BE2C (cell line): Measurements from ENCODE around the gene ACTR5.

Source experiments
- DNase-seq: peaks from one replicate; pipeline ENCODE4 v3.0.0-alpha.2; 2020
- H3K27me3 ChIP-seq: fragments of 250-450 bp; sonication (Bioruptor Pico); 2 replicates; pipeline ENCODE4 v1.5.1; 2020; ENCODE audit warnings: mild to moderate bottlenecking
- H3K36me3 ChIP-seq: fragments of 250-450 bp; sonication (Bioruptor Pico); 2 replicates; pipeline ENCODE4 v1.5.1; 2020; ENCODE audit warnings: mild to moderate bottlenecking
- H3K4me1 ChIP-seq: fragments of 250-450 bp; sonication (Bioruptor Pico); 2 replicates; pipeline ENCODE4 v1.5.1; 2020
- H3K4me3 ChIP-seq: 2 replicates; pipeline ENCODE4 v1.5.1; 2011; ENCODE audit warnings: low read depth, low read length
- H3K9me3 ChIP-seq: fragments of 250-450 bp; sonication (Bioruptor Pico); 2 replicates; pipeline ENCODE4 v1.5.1; 2020
- TF ChIP-seq, protein P1 (sequence below): IDR thresholded peaks from 2 replicates; pipeline ENCODE4 v1.5.1; 2012; ENCODE audit warnings: mild to moderate bottlenecking, low read depth, low read length

Gene ACTR5

DNA sequence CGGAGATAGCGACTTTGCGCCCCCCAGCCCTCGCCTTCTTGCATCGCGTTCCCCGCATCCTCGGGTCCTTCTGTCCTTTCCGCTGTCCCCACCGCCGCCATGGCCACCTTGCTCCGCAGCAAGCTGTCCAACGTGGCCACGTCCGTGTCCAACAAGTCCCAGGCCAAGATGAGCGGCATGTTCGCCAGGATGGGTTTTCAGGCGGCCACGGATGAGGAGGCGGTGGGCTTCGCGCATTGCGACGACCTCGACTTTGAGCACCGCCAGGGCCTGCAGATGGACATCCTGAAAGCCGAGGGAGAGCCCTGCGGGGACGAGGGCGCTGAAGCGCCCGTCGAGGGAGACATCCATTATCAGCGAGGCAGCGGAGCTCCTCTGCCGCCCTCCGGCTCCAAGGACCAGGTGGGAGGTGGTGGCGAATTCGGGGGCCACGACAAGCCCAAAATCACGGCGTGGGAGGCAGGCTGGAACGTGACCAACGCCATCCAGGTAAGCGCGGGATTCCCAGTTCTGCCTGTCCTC lies 23.6 kb upstream of the ACTR5 start:
- Histone ChIP-seq H3K27me3 (peaks cover 100% of the 10 kb centered on the region), H3K9me3 (no peaks in the 10 kb centered on the region; the same call in 1 of the 2 replicates), H3K4me1 (no peaks in the 10 kb centered on the region), H3K4me3 (no peak overlapping the region), H3K36me3 (no peaks in the 10 kb centered on the region)
- TF ChIP-seq, protein P1, sequence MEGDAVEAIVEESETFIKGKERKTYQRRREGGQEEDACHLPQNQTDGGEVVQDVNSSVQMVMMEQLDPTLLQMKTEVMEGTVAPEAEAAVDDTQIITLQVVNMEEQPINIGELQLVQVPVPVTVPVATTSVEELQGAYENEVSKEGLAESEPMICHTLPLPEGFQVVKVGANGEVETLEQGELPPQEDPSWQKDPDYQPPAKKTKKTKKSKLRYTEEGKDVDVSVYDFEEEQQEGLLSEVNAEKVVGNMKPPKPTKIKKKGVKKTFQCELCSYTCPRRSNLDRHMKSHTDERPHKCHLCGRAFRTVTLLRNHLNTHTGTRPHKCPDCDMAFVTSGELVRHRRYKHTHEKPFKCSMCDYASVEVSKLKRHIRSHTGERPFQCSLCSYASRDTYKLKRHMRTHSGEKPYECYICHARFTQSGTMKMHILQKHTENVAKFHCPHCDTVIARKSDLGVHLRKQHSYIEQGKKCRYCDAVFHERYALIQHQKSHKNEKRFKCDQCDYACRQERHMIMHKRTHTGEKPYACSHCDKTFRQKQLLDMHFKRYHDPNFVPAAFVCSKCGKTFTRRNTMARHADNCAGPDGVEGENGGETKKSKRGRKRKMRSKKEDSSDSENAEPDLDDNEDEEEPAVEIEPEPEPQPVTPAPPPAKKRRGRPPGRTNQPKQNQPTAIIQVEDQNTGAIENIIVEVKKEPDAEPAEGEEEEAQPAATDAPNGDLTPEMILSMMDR: no peak
- DNase-seq: no peak

DNA sequence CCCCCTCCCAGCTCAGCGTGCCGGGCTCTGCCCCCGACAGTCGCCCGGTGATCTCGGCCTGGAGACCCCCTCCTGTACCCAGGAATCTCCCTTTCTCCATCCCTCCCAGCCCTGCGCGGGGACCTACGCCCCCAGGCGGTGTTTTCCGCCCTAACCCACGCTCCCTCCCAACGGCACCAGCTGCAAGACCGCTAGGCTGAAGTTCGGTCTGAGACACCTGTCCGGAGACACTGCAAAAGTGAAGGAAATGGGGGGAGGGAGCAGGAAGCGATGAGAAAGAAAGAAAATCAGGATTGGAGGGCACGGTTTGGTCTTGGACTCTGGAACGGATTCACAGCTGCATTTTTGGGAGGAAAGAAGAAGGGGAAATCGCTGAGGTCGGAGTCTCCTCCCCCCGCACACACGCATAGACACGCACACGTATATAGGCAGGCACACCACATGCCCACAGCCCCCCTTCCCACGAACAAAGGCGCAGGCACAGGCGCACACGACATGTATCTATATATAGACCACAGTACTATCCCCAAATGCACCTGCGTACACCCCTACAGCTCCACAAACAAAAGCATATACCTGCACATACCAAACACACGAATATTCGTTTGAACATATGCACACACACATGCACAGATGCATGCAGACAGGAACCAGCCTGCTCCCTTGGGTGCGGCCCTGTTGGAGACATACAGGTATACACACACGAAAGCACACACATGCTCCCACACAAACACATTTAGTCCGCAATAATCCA lies 22.9 kb upstream of the ACTR5 start:
- peaks cover 100% of the 10 kb centered on the region for H3K27me3 ChIP-seq
- no peak for DNase-seq
- H3K9me3 ChIP-seq: peaks cover 3% of the 10 kb centered on the region; the same call in 1 of the 2 replicates
- H3K36me3 ChIP-seq: no peaks in the 10 kb centered on the region
- H3K4me1 ChIP-seq: no peaks in the 10 kb centered on the region
- no peak overlapping the region for H3K4me3 ChIP-seq
- TF ChIP-seq, protein P1: no peak; the same call in 1 of the 2 replicates

DNA sequence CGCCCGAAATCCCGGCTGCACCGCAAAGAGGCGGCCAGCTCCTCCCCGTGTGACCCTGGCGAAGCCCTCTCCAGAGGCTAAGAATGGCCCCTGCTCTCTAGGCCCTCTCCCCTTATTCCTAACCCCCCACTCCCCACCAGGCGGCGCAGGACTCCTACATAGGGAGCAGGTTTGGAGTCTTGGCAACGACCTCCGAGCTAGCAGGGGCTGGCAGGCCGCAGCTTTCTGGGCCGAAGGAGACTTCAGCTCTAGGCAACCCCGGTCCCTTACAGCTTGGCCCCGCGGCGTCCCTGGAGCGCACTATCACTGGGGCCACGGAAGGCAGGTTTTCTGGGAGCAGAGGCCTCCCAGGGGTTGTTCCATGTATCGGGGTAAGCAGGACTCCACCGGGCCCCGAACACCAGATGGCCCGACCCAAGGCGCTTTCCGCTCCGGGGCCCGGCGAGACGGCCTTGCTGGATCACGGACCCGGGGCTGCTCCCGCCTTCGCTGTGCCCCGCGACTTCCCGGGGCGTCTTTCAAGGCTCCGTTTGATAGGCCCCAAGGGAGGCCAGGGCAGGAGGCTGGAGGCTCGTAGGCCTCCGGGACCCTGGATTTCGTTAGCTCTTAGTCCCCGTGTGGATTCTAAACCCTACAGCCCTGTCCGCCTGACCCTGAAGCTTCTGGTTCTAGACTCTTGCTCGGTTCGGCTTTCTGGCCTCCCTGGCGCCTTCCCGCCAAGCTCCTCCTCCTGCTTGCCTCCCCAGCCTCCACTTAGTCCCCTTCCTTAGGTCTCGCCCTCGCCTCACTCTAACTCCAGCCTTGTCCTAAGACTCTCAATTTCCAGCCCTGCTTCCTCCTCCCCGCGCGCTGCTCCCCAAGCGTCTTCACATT lies 22.1 kb upstream of the ACTR5 start:
- Histone ChIP-seq H3K4me1 (no peaks in the 10 kb centered on the region), H3K27me3 (peaks cover 100% of the 10 kb centered on the region), H3K9me3 (peaks cover 3% of the 10 kb centered on the region; the same call in 1 of the 2 replicates), H3K4me3 (no peak overlapping the region), H3K36me3 (no peaks in the 10 kb centered on the region)
- TF ChIP-seq, protein P1: peak; percentile 91
- peak; percentile 90 for DNase-seq

DNA sequence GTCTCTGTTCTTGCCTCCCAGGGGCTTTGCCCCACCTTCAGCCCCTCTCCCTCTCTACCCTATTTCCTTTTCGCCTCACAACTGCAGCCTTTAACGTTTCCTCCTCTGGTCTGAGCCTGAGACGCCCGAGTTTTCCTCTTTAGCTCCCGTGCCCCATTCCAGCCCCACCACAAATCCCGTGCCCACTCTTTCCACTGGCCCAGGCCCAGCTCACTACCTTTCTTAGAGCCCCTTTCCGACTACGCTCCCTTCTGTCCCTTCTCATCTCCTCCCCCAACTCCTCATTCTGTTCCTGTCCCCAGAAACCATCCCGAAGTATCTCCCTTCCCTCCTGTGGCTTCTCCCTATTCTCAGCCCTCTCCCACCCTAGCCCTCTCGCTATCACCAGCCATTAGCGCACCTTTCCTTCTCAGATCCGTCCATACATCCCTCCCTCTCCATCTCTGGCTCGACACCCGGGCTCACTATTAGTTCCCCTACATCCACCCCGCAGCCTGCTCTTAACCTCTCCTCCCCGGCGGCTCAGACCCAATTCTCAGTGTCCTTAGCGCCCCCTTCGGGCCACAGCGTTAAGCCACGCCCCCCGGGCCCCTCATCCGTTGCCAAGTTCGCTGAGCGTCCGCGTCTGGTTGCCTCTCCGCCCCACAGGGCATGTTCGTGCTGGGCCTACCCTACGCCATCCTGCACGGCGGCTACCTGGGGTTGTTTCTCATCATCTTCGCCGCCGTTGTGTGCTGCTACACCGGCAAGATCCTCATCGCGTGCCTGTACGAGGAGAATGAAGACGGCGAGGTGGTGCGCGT lies 21.3 kb upstream of the ACTR5 start:
- no peak overlapping the region for H3K4me3 ChIP-seq
- H3K9me3 ChIP-seq: peaks cover 3% of the 10 kb centered on the region; the same call in 1 of the 2 replicates
- DNase-seq: peak; percentile 84
- H3K4me1 ChIP-seq: no peaks in the 10 kb centered on the region
- no peaks in the 10 kb centered on the region for H3K36me3 ChIP-seq
- TF ChIP-seq, protein P1: peak; percentile 74
- peaks cover 98% of the 10 kb centered on the region for H3K27me3 ChIP-seq

DNA sequence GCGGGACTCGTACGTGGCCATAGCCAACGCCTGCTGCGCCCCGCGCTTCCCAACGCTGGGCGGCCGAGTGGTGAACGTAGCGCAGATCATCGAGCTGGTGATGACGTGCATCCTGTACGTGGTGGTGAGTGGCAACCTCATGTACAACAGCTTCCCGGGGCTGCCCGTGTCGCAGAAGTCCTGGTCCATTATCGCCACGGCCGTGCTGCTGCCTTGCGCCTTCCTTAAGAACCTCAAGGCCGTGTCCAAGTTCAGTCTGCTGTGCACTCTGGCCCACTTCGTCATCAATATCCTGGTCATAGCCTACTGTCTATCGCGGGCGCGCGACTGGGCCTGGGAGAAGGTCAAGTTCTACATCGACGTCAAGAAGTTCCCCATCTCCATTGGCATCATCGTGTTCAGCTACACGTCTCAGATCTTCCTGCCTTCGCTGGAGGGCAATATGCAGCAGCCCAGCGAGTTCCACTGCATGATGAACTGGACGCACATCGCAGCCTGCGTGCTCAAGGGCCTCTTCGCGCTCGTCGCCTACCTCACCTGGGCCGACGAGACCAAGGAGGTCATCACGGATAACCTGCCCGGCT lies 20.6 kb upstream of the ACTR5 start:
- Histone ChIP-seq H3K4me3 (no peak overlapping the region), H3K9me3 (peaks cover 3% of the 10 kb centered on the region; the same call in 1 of the 2 replicates), H3K36me3 (no peaks in the 10 kb centered on the region), H3K27me3 (peaks cover 97% of the 10 kb centered on the region), H3K4me1 (no peaks in the 10 kb centered on the region)
- DNase-seq: no peak
- TF ChIP-seq, protein P1: no peak
